ENCODE data around the gene CLEC1A. TPM values are rescaled to one million over a fixed set of nuclear protein-coding genes. Genes with fewer than 3 reads are reported as not detected.

Gene CLEC1A
- not detected in 5 replicates for total RNA-seq (2022; extraction: Qiagen RNA extraction)

GRCh38 chr12:10098791-10099190 lies at the start of gene CLEC1A:
Gene CLEC1A, minus strand, starts transcription at chr12:10098985. Its CDS starts 63 bp downstream, at chr12:10098922.

GRCh38 chr12:10130042-10130441 lies 31.3 kb upstream of the CLEC1A start, which contains the start of gene CLEC7A:
Gene CLEC7A, minus strand, starts transcription at chr12:10130199. Its CDS starts 117 bp downstream, at chr12:10130082.

DNA sequence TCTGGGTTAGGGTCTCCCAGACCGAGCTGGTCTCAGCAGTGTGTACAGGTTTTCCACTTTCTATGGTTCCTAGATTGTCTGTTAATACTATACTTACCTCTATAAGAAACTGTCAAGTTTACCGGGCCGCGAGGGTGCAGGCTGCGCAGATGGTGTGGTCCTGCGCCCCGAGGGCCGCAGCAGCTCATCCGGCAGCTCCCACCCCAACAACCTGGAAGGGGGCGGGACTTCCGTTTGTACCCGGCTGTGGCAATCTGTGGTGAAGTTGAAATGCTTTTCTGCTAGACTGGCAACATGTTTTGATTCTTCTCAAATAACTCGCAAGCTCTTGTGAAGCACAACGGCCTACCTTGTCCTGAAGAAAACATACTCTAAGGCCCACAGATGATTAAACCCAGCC lies 68.3 kb downstream of the CLEC1A start, which contains the start of gene CLEC9A:
TSS of gene CLEC9A (plus strand) at position 237 of the 400 bp plus-strand sequence. CDS start 22,006 bp downstream, outside the sequence.

Other genes with a start within 250 kb of the CLEC1A start
- gene CLEC2B, start 229.6 kb downstream of the CLEC1A start, total RNA-seq (2022; extraction: Qiagen RNA extraction): 1.4 to 1.6 TPM (median 1.4 TPM) in 5 replicates
- gene KLRF2, start 217.5 kb downstream of the CLEC1A start, total RNA-seq (2022; extraction: Qiagen RNA extraction): not detected in 5 replicates
- not detected in 5 replicates for gene CLEC2A, start 166.6 kb downstream of the CLEC1A start, total RNA-seq (2022; extraction: Qiagen RNA extraction)
- not detected in 5 replicates for gene CLEC12A, start 127.6 kb downstream of the CLEC1A start, total RNA-seq (2022; extraction: Qiagen RNA extraction)
- not detected in 5 replicates for gene CLEC1B, start 99.9 kb downstream of the CLEC1A start, total RNA-seq (2022; extraction: Qiagen RNA extraction)
- gene CLEC12B, start 88.4 kb downstream of the CLEC1A start, total RNA-seq (2022; extraction: Qiagen RNA extraction): not detected in 5 replicates
- gene CLEC9A, start 68.3 kb downstream of the CLEC1A start, total RNA-seq (2022; extraction: Qiagen RNA extraction): not detected in 5 replicates
- not detected in 5 replicates for gene CLEC7A, start 31.2 kb upstream of the CLEC1A start, total RNA-seq (2022; extraction: Qiagen RNA extraction)
- gene OLR1, start 73.1 kb upstream of the CLEC1A start, total RNA-seq (2022; extraction: Qiagen RNA extraction): 0.73 to 1.9 TPM (median 1.1 TPM) in 5 replicates
- 0.06 to 0.28 TPM (median 0.22 TPM) in 5 replicates for gene TMEM52B, start 80.0 kb upstream of the CLEC1A start, total RNA-seq (2022; extraction: Qiagen RNA extraction)
- gene GABARAPL1, start 113.9 kb upstream of the CLEC1A start, total RNA-seq (2022; extraction: Qiagen RNA extraction): 31.7 to 40.9 TPM (median 39.1 TPM) in 5 replicates
- not detected in 5 replicates for gene KLRD1, start 208.9 kb upstream of the CLEC1A start, total RNA-seq (2022; extraction: Qiagen RNA extraction)

All from A549 treated with Hydrocortisone at 1 μM for 4 hours (cell line).